Measurements from ENCODE around the gene SPEM1.

- TF ChIP-seq CTCF (optimal IDR thresholded peaks at IDR 0.05 in 1 of 3, IDR thresholded peaks at IDR 0.05 in 1 of 3, conservative IDR thresholded peaks at IDR 0.05 in 1 of 3; ENCODE audit: extremely low read depth in 1 of 3, insufficient read depth in 2 of 3, low read length in 3 of 3): no peak
- TF ChIP-seq EZH2 (IDR thresholded peaks at IDR 0.05; ENCODE audit: low read length): no peak
Observed at GRCh38 chr17:7404737-7405349, 15.3 kb upstream of the SPEM1 start.

Measured in keratinocyte (primary cell).